Neural progenitor cell (in vitro differentiated cells): Measurements from ENCODE around the gene MAP7D1. TPM values are rescaled to one million over a fixed set of nuclear protein-coding genes. Genes with fewer than 3 reads are reported as not detected.

Source experiments
- DNase-seq: peaks from one replicate; pipeline ENCODE4 v3.0.0-alpha.2; 2016; ENCODE audit warnings: low spot score
- H2AFZ ChIP-seq: fragments of 200-600 bp; sonication (generic); replicated peaks from 2 replicates; pipeline ENCODE4 v1.6.1; 2016; ENCODE audit warnings: antibody characterized with exemption
- H3F3A ChIP-seq: fragments of 200-600 bp; sonication (generic); 2 replicates; pipeline ENCODE4 v1.6.1; 2016; ENCODE audit warnings: antibody characterized with exemption, low read depth
- H3K27ac ChIP-seq: fragments of 200-600 bp; sonication (generic); 2 replicates; pipeline ENCODE4 v1.5.1; 2016; ENCODE audit warnings: mild to moderate bottlenecking
- H3K27me3 ChIP-seq: fragments of 200-600 bp; sonication (generic); 2 replicates; pipeline ENCODE4 v1.6.1; 2016; ENCODE audit warnings: mild to moderate bottlenecking, moderate library complexity
- H3K36me3 ChIP-seq: fragments of 200-600 bp; sonication (generic); 2 replicates; pipeline ENCODE4 v1.5.1; 2016
- H3K4me1 ChIP-seq: fragments of 200-600 bp; sonication (generic); 2 replicates; pipeline ENCODE4 v1.6.1; 2016; ENCODE audit warnings: mixed run types
- H3K4me2 ChIP-seq: fragments of 200-600 bp; sonication (generic); 2 replicates; pipeline ENCODE4 v1.6.1; 2016
- H3K4me3 ChIP-seq: fragments of 200-600 bp; sonication (generic); 2 replicates; pipeline ENCODE4 v1.5.1; 2016
- H3K79me2 ChIP-seq: fragments of 200-600 bp; sonication (generic); 2 replicates; pipeline ENCODE4 v1.6.1; 2016; ENCODE audit warnings: low read depth
- H3K9ac ChIP-seq: fragments of 200-600 bp; sonication (generic); 2 replicates; pipeline ENCODE4 v1.6.1; 2016
- H3K9me3 ChIP-seq: fragments of 200-600 bp; sonication (generic); 2 replicates; pipeline ENCODE4 v1.5.1; 2016; ENCODE audit warnings: low read depth
- H4K20me1 ChIP-seq: fragments of 200-600 bp; sonication (generic); 2 replicates; pipeline ENCODE4 v1.6.1; 2016; ENCODE audit warnings: low read depth
- H3K27ac Mint-ChIP-seq: 3 replicates; pipeline ENCODE4 v1.8.0; 2021; ENCODE audit warnings: mixed read lengths
- H3K27me3 Mint-ChIP-seq: 2 replicates; pipeline ENCODE4 v1.8.0; 2022; ENCODE audit warnings: low read depth, mild to moderate bottlenecking, inconsistent platforms, moderate library complexity, mixed read lengths; ENCODE audit not compliant: insufficient read depth
- H3K36me3 Mint-ChIP-seq: 3 replicates; pipeline ENCODE4 v1.8.0; 2021; ENCODE audit warnings: mixed read lengths
- H3K4me1 Mint-ChIP-seq: 3 replicates; pipeline ENCODE4 v1.8.0; 2021; ENCODE audit warnings: mixed read lengths
- H3K4me3 Mint-ChIP-seq: 3 replicates; pipeline ENCODE4 v1.8.0; 2021; ENCODE audit warnings: mild to moderate bottlenecking, moderate library complexity, mixed read lengths
- H3K9me3 Mint-ChIP-seq: 3 replicates; pipeline ENCODE4 v1.8.0; 2020; ENCODE audit warnings: mixed read lengths
- CTCF ChIP-seq: fragments of 200-600 bp; sonication (generic); IDR thresholded peaks from 2 replicates; pipeline ENCODE4 v1.5.1; 2017; ENCODE audit warnings: antibody characterized with exemption, mild to moderate bottlenecking
- EZH2 ChIP-seq: fragments of 200-600 bp; sonication (generic); IDR thresholded peaks from 2 replicates; pipeline ENCODE4 v1.6.1; 2017; ENCODE audit warnings: antibody characterized with exemption, mild to moderate bottlenecking, moderate library complexity
- EZH2phosphoT487 ChIP-seq: fragments of 200-600 bp; sonication (generic); IDR thresholded peaks from 2 replicates; pipeline ENCODE4 v1.6.1; 2017; ENCODE audit warnings: antibody characterized with exemption
- total RNA-seq: library from RNA; depleted of rRNA; stranded (reverse); fragments of >200 nt; gene quantifications from 2 replicates; pipeline ENCODE4 v1.2.3, GENCODE V29; 2015; ENCODE audit warnings: low replicate concordance

Gene MAP7D1
- total RNA-seq, 1 donor from 2014 or later, result 35.0 TPM

GRCh38 chr1:36126797-36127500 lies 29.0 kb upstream of the MAP7D1 start:
- Histone ChIP-seq H3K4me1 (peaks cover 3% of the 10 kb centered on the region), H3K27me3 (peaks cover 50% of the 10 kb centered on the region), H3K27ac (no peak overlapping the region), H3K4me3 (no peak overlapping the region), H3K9ac (no peak overlapping the region), H2AFZ (no peak overlapping the region), H3K36me3 (no peaks in the 10 kb centered on the region), H3F3A (no peaks in the 10 kb centered on the region), H3K79me2 (no peaks in the 10 kb centered on the region), H3K4me2 (no peak overlapping the region), H3K9me3 (no peaks in the 10 kb centered on the region), H4K20me1 (peaks cover 14% of the 10 kb centered on the region)
- peaks cover 36% of the 10 kb centered on the region for H3K27me3 Mint-ChIP-seq
- no peak overlapping the region for H3K4me3 Mint-ChIP-seq
- no peak for TF ChIP-seq EZH2
- no peak for TF ChIP-seq CTCF
- TF ChIP-seq EZH2phosphoT487, result no peak
- H3K4me1 Mint-ChIP-seq, result peaks cover 27% of the 10 kb centered on the region
- peaks cover 2% of the 10 kb centered on the region for H3K36me3 Mint-ChIP-seq
- no peak overlapping the region for H3K27ac Mint-ChIP-seq
- no peak for DNase-seq
- H3K9me3 Mint-ChIP-seq, result peaks cover 2% of the 10 kb centered on the region

- H3K27ac ChIP-seq, result no peak overlapping the region
- TF ChIP-seq CTCF, result no peak
- no peak for TF ChIP-seq EZH2phosphoT487
- no peak for TF ChIP-seq EZH2
- peaks cover 25% of the 10 kb centered on the region for H3K27me3 Mint-ChIP-seq
- no peak overlapping the region for H3K9ac ChIP-seq
- peaks cover 18% of the 10 kb centered on the region for H3K4me1 Mint-ChIP-seq
- H3K27me3 ChIP-seq, result peaks cover 37% of the 10 kb centered on the region
- H3K4me2 ChIP-seq, result no peak overlapping the region
- no peak overlapping the region for H3K4me3 ChIP-seq
- H3K4me1 ChIP-seq, result peaks cover 3% of the 10 kb centered on the region
- no peak overlapping the region for H2AFZ ChIP-seq
- no peak overlapping the region for H3K4me3 Mint-ChIP-seq
- H3K79me2 ChIP-seq, result no peaks in the 10 kb centered on the region
- H3K9me3 Mint-ChIP-seq, result peaks cover 2% of the 10 kb centered on the region
- peaks cover 2% of the 10 kb centered on the region for H3K36me3 Mint-ChIP-seq
- H3K9me3 ChIP-seq, result no peaks in the 10 kb centered on the region
- peaks cover 14% of the 10 kb centered on the region for H4K20me1 ChIP-seq
- no peaks in the 10 kb centered on the region for H3F3A ChIP-seq
- no peak overlapping the region for H3K27ac Mint-ChIP-seq
- DNase-seq, result no peak
- H3K36me3 ChIP-seq, result no peaks in the 10 kb centered on the region
These were observed 27.6 kb upstream of the MAP7D1 start for GRCh38 chr1:36128126-36128904.

- Mint-ChIP-seq H3K9me3 (peaks cover 2% of the 10 kb centered on the region), H3K36me3 (peaks cover 2% of the 10 kb centered on the region), H3K27ac (no peak overlapping the region), H3K4me3 (no peak overlapping the region), H3K4me1 (peaks cover 15% of the 10 kb centered on the region), H3K27me3 (peaks cover 20% of the 10 kb centered on the region)
- no peak overlapping the region for H3K27ac ChIP-seq
- peaks cover 14% of the 10 kb centered on the region for H4K20me1 ChIP-seq
- H3K4me2 ChIP-seq, result no peak overlapping the region
- H3F3A ChIP-seq, result no peaks in the 10 kb centered on the region
- no peak overlapping the region for H3K9ac ChIP-seq
- H3K4me3 ChIP-seq, result no peak overlapping the region
- TF ChIP-seq EZH2, result no peak
- no peak for TF ChIP-seq EZH2phosphoT487
- DNase-seq, result no peak
- peaks cover 31% of the 10 kb centered on the region for H3K27me3 ChIP-seq
- no peaks in the 10 kb centered on the region for H3K36me3 ChIP-seq
- no peaks in the 10 kb centered on the region for H3K9me3 ChIP-seq
- H3K79me2 ChIP-seq, result no peaks in the 10 kb centered on the region
- H2AFZ ChIP-seq, result no peak overlapping the region
- peaks cover 3% of the 10 kb centered on the region for H3K4me1 ChIP-seq
These were observed 27.1 kb upstream of the MAP7D1 start for GRCh38 chr1:36128905-36129206.

GRCh38 chr1:36132029-36132428 lies 23.9 kb upstream of the MAP7D1 start:
- H3K4me1 ChIP-seq, result no peaks in the 10 kb centered on the region
- no peaks in the 10 kb centered on the region for H3K27me3 ChIP-seq
- H3K27ac ChIP-seq, result no peak overlapping the region
- H3F3A ChIP-seq, result no peaks in the 10 kb centered on the region
- DNase-seq, result no peak
- H3K4me1 Mint-ChIP-seq, result peaks cover 7% of the 10 kb centered on the region
- H3K27ac Mint-ChIP-seq, result no peak overlapping the region
- no peak overlapping the region for H3K9ac ChIP-seq
- H3K79me2 ChIP-seq, result no peaks in the 10 kb centered on the region
- H3K9me3 ChIP-seq, result no peaks in the 10 kb centered on the region
- H3K36me3 ChIP-seq, result no peaks in the 10 kb centered on the region
- no peak overlapping the region for H3K4me3 ChIP-seq
- peaks cover 4% of the 10 kb centered on the region for H3K27me3 Mint-ChIP-seq
- no peaks in the 10 kb centered on the region for H4K20me1 ChIP-seq
- H3K4me3 Mint-ChIP-seq, result no peak overlapping the region
- H2AFZ ChIP-seq, result no peak overlapping the region
- H3K9me3 Mint-ChIP-seq, result no peaks in the 10 kb centered on the region
- H3K36me3 Mint-ChIP-seq, result no peaks in the 10 kb centered on the region
- no peak overlapping the region for H3K4me2 ChIP-seq
- TF ChIP-seq EZH2, result no peak
- no peak for TF ChIP-seq CTCF
